ENCODE measurements around the gene CACNA2D2.

Gene CACNA2D2

DNA sequence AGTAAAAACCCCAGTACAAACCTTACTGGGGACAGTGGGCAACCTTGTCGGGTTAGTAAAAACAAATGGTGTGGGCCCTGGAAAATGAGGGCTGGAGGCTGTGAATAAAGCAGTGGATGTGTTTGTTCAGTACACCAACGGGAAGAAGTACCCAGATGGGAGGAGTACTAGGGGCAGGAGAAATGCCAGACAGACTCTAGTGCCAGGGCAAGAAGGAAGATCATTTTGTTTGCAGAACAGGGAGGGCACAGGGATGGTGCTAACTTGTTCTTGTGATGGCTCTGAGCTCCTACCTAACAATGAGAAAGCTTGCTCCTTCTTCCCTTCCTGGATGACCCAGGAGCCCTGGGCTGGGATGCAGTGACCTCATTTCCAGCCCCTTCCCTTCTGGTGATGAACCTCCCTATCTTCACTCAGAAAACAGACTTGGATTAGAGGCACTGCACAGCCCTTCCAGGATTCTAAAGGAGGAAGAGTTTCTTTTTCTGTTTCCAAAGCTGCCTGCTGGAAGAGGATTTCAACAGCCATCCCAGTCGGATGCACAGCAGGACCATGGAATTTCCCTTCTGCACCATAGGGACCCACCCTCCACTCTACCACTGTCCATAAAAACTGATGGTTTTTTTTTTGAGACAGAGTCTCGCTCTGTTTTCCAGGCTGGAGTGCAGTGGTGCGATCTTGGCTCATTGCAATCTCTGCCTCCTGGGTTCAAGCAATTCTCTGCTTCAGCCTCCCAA, 168.9 kb downstream of the CACNA2D2 start:
- in situ Hi-C loops (cut with MboI; ENCODE audit: low sequenced_read_pairs): no loop called here

DNA sequence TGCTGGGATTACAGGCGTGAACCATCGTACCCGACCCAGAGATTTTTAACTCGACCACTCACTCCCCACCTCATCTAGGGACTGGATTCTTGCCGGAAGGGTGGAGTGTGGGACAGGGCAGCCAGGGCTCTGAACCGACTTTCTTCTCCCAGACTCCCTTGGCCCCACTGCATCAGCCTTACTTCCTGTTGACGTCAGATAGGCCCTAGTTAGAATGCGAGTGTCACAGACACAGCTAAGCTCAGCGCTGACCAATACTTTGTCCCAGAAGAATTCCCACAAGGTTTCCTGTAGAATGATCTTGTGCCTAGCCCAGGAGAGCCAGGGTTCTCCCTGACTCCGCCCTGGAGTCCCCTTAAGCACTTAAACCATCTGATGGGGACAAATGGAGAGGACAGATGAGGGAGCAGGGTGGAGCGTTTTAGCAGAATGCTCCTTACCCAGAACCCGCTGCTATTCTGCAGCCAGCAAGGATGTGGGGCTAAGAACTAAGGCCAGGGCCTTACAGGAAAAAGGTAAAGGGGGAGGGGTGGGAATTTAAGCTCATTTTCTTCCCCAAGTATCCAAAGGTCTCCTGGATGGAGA, 169.6 kb downstream of the CACNA2D2 start:
- in situ Hi-C loops (cut with MboI; ENCODE audit: low sequenced_read_pairs): no loop called here

DNA sequence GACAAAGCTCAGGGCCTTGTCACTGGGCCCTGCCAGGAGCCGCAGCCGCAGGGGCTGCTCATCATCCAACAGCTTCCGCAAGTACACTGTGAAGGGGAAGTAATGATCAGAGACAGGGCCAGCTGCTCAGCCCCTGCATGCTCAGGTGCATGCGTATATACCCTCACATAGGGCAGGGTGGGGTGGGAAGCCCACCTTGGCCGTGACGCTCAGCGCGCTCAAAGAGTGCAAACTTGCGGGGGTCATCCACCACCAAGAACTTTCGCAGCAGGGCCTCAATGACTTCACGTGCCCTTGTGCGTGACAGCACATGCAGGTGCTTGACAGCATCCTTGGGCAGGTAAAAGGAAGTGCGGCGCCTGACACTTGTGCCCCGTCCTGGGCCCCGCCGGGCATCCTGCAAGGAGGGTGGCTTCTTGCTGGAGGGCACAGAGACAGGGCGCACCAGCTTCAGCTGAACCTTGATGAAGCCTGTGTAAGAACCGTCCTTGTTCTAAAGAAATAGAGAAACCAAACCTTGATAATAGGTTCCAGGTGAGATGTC, 172.0 kb downstream of the CACNA2D2 start:
- in situ Hi-C loops (cut with MboI; ENCODE audit: low sequenced_read_pairs): no loop called here

DNA sequence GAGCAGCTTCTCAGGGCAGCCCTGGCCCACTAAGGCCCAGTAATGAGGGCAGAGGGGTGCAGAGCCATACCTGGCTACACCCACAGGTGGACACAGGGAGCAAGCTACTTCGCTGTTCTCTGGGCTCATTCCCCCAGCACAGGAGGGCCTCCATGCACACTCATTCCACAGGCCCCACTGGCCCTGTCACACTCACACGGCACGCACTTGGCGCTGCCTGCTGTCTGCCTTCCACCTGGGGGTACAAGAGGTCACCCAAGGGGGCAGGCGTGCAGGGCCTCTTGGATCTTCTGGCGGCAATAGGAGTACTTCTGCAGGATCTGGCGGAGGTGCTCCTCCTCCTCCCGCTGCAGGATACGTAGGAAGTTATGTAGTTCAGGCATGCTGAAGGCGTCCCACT, 173.1 kb downstream of the CACNA2D2 start:
- in situ Hi-C loops (cut with MboI; ENCODE audit: low sequenced_read_pairs): no loop called here

DNA sequence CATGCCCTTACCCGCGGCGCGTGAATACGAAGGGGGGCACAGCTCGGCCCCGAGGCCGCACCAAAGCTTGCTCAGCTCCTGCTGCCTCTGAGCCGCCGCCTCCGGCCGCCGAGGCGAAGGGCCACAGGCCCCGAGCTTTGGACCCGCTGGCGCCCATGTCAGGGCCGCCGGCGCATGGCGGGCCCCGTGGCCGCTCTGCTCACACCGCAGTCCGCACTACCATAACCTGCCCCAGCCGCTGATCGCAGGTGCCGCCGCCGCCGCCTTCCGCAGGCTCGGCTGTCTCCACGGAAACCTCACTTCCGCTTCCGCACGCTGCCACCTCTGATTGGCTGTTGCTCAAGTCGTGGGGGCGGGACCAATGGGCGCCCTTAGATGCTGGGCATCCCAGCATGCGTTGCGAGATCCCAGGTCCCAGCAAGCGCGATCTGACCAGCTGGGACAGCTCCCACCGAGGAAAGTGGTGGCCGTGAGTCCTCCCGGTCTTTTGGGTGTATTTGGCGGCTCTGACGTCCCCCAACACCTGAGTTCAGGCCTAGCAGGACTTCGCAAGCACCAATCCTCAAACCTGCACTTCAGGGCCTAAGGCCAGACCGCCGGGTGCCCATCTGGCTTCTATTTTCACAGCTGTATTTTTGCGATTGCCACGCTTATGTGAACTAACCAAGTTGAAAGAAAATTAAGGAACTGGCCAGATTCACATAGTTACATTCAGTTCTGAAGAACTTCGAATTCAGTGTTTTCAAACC, 175.3 kb downstream of the CACNA2D2 start, which contains the start of gene TUSC2:
TUSC2 (minus strand) TSS at position 281 of the 749 bp plus-strand sequence; CDS start at position 157, 124 bp downstream.
- in situ Hi-C loops (cut with MboI; ENCODE audit: low sequenced_read_pairs): no loop called here

DNA sequence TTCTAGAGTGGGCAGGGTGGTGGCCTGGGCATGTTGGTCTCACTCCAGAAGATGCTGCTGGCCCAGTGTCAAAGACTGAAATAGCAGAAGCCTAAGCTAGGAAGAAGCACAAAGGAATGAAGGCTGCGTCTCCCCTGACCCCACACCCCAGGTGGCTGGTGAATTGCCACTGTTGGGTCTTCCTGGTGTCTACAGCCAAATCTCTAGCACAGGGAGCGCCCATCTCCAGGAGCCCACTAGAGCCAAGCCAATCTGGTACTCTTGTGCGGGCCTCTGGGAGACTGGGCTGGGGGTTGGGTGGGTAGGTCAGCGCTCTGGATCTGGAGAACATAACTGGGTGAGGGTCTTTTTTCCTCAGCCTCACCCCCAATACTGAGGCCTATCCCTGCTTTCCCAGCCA, 176.3 kb downstream of the CACNA2D2 start:
- in situ Hi-C loops (cut with MboI; ENCODE audit: low sequenced_read_pairs): no loop called here

DNA sequence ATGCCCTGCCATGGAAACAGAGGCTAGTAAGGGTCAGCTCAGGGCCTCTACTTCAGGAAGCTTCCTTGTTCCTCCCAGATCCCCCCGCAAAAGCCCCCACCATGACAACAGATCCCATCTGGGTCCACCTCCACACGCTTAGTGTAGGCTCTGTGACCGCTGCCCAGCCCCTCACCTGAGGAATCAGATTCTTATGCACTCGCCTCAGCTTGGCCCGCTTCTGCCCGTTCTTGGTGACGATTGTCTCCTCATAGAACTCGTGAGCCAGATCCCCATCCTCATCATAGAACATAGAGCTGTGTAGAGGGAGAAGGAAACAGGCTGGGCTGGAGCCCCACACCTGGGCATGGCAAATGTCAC, 177.3 kb downstream of the CACNA2D2 start:
- in situ Hi-C loops (cut with MboI; ENCODE audit: low sequenced_read_pairs): no loop called here

DNA sequence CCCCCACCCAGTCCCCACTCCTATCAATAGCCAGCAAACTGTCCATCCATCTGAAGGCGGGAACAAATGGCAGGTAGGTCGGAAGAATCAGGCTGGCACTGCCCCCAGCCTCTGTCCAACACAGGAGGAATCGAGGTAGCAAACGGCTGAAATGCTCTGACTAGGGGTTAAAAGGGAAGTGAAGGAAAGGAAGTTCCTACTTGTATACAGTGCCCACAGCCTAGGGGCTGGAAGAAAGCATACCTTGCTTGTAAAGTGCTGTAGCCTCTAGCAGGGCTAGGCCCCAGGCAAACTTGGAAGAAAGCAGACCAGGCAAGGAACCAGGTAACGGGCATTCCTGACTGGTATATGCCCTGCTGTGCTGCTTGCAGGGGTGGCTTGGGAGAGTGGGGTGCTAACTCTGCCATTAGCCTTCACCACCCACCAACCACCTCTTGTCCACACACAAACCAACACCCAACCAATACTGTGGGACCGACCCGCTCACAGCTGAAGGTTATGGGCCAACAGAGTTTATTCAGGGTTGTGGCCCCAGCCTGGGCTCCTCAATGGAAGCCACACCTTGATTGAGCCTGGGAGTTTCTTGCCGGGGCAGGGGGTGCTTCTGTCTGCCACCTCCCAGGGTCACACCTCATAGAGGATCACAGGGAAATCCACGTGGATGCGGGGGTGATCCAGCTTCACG, 177.8 kb downstream of the CACNA2D2 start:
- in situ Hi-C loops (cut with MboI; ENCODE audit: low sequenced_read_pairs): no loop called here

DNA sequence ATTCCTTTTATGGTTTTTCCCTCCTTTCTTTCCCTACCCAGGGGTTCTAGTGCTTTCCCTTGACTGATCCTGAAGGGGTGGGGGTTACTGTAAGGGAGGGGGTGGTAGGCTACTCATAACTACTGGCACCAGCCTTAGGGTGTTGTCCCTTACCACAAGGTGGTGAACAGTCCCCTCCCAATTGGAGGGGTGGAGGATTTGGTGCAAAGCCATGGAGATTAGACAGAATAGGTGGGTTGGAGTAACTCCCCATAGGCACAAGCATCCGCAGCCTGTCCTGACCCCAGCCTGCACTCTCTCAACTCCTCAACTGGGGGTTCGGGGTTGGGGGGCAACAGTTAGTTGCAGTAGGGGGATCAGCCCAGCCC, 178.3 kb downstream of the CACNA2D2 start:
- in situ Hi-C loops (cut with MboI; ENCODE audit: low sequenced_read_pairs): no loop called here

DNA sequence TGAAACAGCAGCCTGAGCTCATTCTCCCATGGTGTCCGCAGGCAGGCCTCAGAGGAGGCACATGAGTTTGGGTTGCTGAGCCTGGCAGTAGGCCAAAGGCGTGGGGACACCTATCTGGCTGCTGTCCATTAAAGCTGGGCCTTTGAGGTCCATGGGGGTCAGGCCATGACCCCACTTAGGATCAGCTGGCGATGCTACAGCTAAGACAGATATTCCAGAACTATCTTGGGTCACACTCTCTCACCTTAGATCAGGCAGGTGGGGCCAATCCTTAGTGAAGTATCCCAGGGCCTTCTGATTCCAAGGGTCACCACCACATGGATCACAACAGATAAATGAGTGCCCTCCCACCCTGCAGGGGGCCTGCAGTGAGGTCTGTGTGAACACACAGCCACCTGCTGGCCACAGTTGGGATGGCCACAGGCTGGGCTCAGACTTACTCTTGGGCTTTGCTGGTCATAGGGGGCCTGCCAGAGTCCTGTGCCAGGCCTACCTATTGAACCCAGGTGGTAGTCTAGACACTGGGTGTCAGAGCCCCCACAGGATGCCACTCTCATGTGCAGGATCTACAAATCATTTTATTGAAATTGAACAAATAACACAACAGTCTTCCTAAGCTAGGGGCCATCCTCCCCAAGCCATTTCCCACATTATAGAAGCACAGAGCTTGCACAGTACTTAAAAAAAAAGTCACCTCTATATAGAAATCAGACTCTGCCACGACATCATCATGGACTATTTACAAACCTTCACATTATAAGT, 178.9 kb downstream of the CACNA2D2 start:
- in situ Hi-C loops (cut with MboI; ENCODE audit: low sequenced_read_pairs): no loop called here

DNA sequence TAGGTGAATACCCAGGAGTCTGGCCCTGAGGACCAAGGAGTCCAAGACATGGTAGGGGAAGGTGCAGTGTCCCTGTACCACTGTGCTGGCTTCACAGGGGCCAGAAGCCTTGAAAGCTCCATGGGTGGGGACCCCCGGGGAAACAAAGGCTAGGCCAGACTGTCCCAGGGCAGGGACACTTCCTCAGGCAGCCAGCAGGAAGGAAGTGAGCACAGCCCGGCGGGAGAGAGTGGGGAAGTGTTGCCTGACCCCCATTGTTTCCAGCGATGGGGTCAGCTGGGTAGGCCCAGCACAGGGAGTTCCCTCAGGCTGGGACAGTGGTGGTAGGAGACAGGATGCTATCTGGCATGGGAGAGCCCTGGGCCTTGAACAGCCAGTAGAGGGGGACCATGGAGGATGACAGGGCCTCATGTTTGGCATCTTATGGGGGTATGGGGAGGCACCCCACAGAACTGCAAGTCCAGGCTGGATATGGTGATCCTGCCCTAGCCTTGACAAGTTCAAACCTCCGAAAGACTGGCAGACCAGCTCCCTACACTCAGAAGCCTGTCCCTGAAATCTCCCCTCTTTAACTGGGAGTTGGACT, 179.7 kb downstream of the CACNA2D2 start:
- in situ Hi-C loops (cut with MboI; ENCODE audit: low sequenced_read_pairs): no loop called here

DNA sequence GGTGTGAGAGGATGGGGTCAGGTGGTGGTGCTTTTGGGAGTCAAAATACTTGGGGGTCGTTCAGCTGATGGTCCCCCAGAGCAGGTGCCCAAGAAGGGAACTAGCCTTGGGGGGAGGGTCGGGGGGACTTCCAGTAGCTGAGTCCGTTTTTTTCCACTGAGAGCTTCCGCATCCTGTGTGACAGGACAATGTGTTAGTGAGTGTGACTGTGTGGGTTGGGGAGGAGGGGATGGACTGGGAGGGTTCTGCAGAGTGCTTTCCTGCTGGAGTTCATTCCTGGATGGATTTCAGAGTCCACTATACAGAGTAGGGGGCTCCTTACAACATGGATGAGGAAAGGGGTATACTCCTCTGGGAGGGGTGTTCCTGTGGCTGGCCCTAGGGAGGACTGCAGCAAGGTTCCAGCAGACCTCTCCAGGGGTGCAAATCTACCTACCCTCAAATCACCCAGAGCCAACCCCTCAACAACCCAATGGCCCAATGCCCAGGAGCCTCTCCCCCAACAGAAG, 180.3 kb downstream of the CACNA2D2 start:
- in situ Hi-C loops (cut with MboI; ENCODE audit: low sequenced_read_pairs): no loop called here

DNA sequence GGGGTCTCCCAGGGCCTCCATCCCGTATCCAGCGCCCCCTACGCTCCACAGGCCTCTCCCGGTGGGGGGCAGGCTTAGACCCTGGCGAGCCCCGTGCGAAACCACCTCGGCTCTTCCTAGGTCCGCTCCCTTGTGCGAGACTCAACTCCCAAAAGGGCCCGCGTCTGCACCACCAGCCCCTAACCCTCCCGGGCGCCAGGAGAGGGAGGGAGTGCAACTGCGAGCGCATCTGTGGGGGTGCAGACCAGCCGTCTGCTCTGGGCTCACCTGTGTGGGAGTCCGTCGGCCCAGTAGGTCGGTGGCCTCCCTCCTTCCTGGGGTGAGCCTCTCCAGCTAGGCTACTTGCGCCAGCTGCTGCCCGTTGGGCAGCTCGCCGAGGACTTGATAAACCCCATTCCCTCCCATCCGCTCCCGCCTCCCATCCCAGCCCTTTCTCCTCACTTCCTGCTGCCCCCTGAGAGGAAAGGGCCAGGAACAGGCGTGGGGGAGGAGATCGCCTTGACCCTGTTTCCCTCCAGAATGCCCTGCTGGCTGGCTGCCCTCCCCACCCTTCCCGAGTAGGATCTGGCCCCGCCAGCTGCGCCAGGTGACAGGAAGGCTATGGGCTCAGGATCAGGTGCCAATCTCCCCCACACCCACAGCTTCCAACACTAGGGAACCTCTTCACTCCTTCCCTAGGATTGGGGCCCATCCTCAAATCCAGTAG, 180.9 kb downstream of the CACNA2D2 start, which contains the start of gene HYAL2:
HYAL2 (minus strand) TSS at position 360 of the 706 bp plus-strand sequence. CDS start 2,256 bp downstream, outside the sequence.
- in situ Hi-C loops (cut with MboI; ENCODE audit: low sequenced_read_pairs): no loop called here

DNA sequence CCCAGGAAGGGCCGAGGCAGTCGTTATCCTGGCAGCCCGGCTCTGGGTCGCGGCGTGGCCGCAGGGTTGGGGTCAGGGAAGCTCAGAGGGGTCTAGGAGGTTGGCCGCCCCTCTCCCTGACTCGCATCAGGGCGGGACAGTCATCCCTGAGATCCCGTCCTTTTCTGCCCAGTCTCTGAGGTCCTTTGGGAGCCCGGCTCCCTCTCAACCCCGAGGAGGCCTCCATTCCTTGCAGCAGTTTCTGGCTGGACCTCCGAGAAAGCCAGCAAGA, 181.4 kb downstream of the CACNA2D2 start:
- in situ Hi-C loops (cut with MboI; ENCODE audit: low sequenced_read_pairs): no loop called here

DNA sequence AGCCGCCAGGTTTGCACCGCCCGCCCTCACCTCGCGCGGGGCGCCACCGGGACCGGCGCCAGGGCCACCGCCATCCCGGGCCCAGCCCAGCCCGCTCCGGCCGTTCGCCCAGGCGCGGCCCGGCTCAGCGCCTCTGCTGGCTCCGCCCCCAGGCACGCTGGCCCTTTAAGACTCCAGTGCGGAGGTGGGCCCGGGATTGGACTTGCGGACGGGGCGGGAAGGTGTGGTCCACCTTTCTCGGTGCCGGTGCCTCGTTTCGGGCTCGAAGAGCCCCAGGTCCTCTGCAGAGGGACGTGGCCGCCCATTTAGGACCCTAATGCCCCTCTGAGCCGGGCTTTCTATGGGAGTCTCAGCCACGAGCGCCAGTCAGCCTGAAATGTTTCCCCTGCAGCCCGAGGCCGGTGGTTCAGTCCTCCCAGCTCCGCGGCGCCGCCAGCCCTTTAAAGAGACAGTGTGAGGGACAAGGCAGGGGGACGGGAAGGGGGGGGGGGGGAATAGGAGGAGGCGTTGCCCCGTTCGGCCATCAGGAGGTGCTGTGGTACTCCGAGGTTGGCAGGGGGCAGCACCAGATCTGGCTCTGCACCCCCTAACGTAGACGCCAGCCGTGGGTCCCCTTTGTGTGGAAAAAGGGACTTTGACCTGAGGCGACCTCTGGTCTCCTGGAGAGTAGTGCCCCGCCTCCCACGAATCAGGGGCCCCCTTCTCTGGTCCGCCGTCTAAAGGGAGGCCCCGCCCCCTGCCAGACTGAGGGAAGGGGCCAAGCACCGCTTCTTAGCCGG, 181.9 kb downstream of the CACNA2D2 start:
- in situ Hi-C loops (cut with MboI; ENCODE audit: low sequenced_read_pairs): no loop called here

DNA sequence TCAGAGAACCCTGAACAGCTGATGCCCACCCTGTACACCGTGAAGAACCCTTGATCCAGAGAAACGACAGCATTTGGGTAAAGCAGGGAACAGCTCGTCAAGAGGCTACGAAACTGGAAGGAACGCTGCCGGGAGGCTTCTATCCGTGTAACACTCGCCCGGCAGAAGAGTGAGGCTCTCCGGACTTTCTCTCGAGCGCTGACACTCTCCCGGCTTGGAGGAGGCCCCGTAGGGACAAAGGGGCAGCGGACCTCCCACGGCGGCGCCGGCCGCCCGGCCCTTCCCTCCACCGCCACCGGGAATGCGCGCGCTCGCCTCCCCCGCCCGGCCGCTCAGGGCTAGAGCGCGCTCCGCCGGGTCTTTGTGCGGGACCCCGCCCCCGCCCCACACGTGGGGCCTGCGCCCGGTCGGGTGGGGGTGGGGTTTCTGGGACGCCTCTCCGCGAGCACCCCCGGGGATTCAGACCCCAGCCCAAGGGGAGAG, 182.5 kb downstream of the CACNA2D2 start:
- in situ Hi-C loops (cut with MboI; ENCODE audit: low sequenced_read_pairs): no loop called here

DNA sequence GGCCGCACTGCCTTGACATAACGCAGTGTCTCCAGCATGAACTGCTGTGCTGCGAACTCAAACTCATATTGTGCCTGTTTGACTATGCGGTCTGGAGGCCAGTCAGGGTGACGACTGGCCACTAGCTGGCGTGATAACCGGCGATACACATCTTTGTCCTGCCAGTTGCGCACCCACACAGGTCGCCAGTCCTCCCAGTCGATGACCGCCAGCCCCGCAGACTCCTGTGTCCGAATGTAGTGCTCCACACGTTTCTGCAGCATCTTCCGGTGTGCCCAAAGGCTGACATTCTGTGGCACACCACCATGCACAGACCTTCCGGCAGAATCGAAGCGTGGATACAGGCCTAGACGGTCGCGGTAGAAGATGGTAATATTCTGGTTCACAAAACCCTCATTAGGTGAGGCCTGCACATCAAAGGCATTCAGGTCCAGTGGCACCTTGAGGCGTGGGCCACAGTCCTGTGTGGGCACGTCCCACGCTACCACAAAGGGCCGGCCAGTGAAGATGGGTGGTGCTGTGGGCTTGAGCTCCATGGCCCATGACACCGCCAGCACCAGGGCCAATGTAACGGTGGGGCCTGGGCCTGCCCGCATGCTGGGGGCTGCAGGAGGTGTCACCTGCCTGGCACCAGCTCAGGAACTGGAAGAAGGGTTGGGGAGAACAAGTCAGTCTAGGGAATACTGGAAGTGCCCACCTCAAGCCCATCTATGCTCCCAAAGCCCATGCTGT, 183.4 kb downstream of the CACNA2D2 start:
- in situ Hi-C loops (cut with MboI; ENCODE audit: low sequenced_read_pairs): no loop called here

Data from HL-60/S4 treated with phorbol 12-myristate 13-acetate at 8.2 ng/mL for 4 days and 3 days (cell line).